ENCODE results near the gene PHB1. TPM values are rescaled to one million over a fixed set of nuclear protein-coding genes. Genes with fewer than 3 reads are reported as not detected.
A peak's percentile ranks its signal among the peaks of the same experiment; 100 is the strongest.
"Not testable (repeated sequence)": the region's sequence is repeated elsewhere in the genome, so short reads cannot be mapped to it uniquely, and the experiment has no call there.

Gene PHB1
- total RNA-seq, 1 experiment from 2014 or later, result 249 TPM

DNA sequence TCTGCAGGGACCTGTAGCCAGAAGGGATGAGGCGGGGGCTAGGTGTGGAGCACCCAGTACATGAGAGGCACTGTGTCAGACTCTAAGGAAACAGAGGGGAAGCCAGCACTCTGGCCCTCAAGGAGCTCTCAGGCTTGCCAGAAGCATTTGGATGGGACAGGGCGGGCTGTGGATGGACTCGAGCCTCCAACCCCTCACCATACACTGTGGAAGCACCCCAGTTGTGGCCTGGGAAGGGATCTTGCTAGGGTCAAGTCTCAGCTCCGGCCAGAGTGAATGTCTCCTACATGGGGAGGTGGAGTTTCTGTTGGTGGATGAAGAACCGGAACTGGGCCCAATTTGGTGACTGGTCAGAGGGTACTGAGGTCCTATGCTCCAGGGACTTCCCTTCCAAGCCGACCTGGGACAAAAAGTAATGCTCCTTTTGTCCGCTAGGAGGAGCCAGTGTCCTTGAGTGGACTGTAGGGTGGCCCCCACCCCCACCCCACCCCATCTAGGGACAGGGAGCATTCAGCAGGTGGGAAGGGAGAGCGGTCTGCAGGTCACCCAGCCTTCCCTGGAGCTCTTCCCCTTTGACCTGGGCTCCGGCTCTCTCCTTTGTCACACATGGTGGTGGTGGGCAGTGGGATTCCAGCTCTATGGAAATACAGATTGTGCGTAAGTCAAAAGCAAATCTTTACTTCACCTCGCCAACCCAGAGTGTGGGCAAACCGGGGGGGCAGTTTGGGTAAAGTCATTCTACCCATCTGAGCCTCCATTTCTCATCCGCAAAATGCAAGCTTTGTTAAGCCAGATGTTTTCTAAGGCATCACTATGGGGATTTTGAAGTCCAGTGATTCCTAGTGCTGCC, 20.4 kb upstream of the PHB1 start:
- Histone ChIP-seq H3K4me1 (peaks cover 26% of the 10 kb centered on the region), H3K27me3 (no peaks in the 10 kb centered on the region; the same call in 1 of the 2 replicates), H3K36me3 (no peaks in the 10 kb centered on the region), H3K27ac (no peak overlapping the region), H3K4me3 (no peak overlapping the region), H3K9me3 (replicated peaks) (no peaks in the 10 kb centered on the region)
- peak; percentile 68 to 91 for DNase-seq

DNA sequence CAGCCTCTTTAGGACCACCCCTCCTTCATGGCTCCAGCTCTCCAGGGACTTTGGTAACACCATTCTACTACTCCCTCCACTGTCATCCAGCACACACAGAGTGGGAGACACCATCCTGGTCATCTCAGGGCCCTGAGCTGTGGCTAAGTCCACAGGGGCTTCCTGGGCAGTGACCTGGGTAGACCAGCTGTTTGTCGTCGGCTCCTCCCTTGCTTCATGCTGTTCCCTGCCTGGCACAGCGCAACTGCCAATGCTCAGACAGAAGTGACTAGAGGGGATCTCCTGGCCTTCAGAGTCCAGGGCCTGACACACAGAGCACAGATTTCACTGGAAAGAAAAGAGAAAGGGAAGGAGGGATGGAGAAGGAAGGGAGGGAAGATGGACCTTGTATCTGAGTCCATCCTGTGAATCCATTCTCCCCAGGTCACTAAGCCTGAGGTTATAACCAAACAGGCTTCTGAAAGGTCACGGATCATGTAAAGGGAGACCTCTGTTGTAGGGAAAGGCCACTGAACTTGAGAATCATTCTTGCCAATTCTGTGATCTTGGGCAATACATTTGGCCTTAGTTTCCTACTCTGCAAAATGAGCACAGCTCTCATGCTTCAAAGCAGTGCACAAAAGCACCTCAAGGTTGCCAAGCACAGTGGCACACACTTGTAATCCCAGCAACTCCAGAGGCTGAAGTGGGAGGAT, 18.5 kb upstream of the PHB1 start:
- Histone ChIP-seq H3K9me3 (replicated peaks) (no peaks in the 10 kb centered on the region; the same call in 1 of the 2 replicates), H3K4me3 (no peak overlapping the region), H3K27ac (no peak overlapping the region), H3K4me1 (peaks cover 11% of the 10 kb centered on the region), H3K36me3 (no peaks in the 10 kb centered on the region), H3K27me3 (peaks cover 4% of the 10 kb centered on the region; the same call in 1 of the 2 replicates)
- no peak for DNase-seq

DNA sequence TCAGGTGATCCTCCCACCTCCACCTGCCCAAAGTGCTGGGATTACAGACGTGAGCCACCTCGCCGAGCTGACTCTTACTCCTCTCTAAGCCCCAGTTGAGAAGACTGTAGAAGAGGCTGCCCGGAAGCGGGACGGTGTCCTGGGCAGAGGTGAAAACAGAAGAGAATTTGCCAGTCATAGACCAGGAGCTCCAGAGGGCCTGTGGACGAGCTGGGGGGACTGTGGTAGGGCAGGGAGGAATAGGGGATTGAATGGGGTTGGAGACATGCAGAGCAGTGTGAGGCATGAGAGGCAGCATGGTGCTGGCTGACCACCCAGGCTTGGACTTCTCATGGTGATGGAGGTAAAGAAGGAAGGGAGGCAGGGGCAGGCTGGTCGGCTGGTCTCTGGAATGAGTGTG, 17.1 kb upstream of the PHB1 start:
- DNase-seq, result no peak
- Histone ChIP-seq H3K36me3 (no peaks in the 10 kb centered on the region), H3K4me1 (peaks cover 6% of the 10 kb centered on the region; the same call in 1 of the 2 replicates), H3K9me3 (replicated peaks) (no peaks in the 10 kb centered on the region; the same call in 1 of the 2 replicates), H3K27ac (no peak overlapping the region), H3K27me3 (peaks cover 4% of the 10 kb centered on the region; the same call in 1 of the 2 replicates), H3K4me3 (no peak overlapping the region)

DNA sequence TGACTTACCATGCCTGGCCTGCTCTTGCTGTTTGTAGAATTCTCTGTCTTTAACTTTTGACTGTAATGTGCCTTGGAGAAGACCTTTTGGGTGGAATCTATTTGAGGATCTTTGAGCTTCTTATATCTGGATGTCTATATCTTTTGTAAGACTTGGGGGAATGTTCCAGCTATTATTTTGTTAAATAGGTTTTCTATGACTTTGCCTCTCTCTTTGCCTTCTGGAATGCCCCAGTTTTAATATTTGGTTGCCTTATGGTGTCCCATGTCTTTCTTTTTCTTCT, 10.3 kb upstream of the PHB1 start:
- Histone ChIP-seq H3K36me3 (no peaks in the 10 kb centered on the region), H3K27ac (peak overlapping the region; percentile 3; the same call in 1 of the 2 replicates), H3K4me1 (no peaks in the 10 kb centered on the region; the same call in 1 of the 2 replicates), H3K4me3 (peak overlapping the region; percentile 48), H3K9me3 (replicated peaks) (peaks cover 11% of the 10 kb centered on the region), H3K27me3 (peaks cover 4% of the 10 kb centered on the region; the same call in 1 of the 2 replicates)
- DNase-seq, result no peak

DNA sequence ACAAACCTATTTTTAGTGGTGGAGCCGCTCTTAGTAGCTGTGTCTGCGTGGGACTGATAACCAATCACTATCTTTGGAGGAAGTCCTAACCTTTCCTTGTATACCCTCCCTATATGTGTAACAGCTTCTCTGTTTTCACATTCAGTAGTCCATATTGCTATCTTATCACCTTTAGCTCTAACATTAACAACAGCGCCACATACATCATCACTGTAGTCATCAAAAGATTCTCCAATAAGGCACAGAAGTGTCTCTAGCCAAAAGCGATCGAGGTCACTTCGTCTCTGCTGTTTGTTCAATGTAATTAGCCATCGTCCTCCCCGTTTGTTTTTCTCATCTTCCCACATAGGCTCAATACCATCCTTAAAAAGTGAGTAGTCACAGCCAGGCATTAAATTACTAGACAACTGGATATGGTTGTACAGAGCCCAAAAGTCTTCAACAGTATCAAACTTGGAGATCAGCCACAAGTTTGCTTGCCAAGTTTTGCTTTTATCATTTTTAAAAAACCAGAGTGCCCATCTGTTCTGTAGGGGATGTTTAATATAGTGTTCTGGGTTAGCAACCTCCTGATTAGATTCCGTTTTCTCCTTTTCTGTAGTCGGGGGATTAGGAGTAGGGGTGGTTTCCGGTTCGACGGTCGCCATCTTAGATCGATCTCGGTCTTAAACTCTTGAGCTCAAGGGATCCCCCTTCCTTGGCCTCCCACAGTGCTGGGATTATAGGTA, 9.8 kb upstream of the PHB1 start:
- H3K4me1 ChIP-seq, H3K27me3 ChIP-seq, H3K36me3 ChIP-seq: not testable (repeated sequence)
- Histone ChIP-seq H3K4me3 (peak overlapping the region; percentile 48), H3K9me3 (replicated peaks) (peaks cover 11% of the 10 kb centered on the region), H3K27ac (peak overlapping the region; percentile 3; the same call in 1 of the 2 replicates)
- peak; percentile 49 to 63 for DNase-seq

DNA sequence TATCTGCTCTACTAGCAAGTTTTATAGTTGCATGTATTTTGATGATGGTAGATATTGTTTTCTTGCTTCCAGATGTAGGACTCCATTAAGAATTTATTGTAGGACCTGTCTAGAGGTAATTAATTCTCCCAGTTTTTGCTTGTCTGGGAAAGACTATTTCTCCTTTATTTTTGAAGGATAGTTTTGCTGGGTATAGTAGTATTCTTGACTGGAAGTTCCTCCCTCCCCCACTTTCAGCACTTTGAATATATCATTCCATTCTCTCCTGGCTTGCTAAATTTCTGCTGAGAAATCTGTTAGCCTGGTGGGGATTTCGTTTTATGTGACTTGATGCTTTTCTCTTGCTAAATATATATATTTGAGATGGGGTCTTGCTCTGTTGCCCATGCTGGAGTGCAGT, 8.0 kb upstream of the PHB1 start:
- Histone ChIP-seq H3K4me1 (no peaks in the 10 kb centered on the region; the same call in 1 of the 2 replicates), H3K9me3 (replicated peaks) (peaks cover 11% of the 10 kb centered on the region), H3K27ac (no peak overlapping the region), H3K27me3 (no peaks in the 10 kb centered on the region), H3K36me3 (no peaks in the 10 kb centered on the region), H3K4me3 (no peak overlapping the region)
- DNase-seq, result no peak

DNA sequence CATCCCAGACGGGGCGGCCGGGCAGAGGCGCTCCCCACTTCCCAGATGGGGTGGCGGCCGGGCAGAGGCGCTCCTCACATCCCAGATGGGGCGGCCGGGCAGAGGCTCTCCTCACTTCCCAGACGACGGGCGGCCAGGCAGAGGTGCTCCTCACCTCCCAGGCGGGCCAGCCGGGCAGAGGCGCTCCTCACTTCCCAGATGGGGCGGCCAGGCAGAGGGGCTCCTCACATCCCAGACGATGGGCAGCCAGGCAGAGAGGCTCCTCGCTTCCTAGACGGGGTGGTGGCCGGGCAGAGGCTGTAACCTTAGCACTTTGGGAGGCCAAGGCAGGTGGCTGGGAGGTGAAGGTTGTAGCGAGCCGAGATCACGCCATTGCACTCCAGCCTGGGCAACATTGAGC, 5.1 kb upstream of the PHB1 start:
- not testable (repeated sequence) for H3K36me3 ChIP-seq, H3K4me3 ChIP-seq, H3K27me3 ChIP-seq, DNase-seq, H3K4me1 ChIP-seq, H3K27ac ChIP-seq
- peaks cover 11% of the 10 kb centered on the region for H3K9me3 ChIP-seq (replicated peaks)

DNA sequence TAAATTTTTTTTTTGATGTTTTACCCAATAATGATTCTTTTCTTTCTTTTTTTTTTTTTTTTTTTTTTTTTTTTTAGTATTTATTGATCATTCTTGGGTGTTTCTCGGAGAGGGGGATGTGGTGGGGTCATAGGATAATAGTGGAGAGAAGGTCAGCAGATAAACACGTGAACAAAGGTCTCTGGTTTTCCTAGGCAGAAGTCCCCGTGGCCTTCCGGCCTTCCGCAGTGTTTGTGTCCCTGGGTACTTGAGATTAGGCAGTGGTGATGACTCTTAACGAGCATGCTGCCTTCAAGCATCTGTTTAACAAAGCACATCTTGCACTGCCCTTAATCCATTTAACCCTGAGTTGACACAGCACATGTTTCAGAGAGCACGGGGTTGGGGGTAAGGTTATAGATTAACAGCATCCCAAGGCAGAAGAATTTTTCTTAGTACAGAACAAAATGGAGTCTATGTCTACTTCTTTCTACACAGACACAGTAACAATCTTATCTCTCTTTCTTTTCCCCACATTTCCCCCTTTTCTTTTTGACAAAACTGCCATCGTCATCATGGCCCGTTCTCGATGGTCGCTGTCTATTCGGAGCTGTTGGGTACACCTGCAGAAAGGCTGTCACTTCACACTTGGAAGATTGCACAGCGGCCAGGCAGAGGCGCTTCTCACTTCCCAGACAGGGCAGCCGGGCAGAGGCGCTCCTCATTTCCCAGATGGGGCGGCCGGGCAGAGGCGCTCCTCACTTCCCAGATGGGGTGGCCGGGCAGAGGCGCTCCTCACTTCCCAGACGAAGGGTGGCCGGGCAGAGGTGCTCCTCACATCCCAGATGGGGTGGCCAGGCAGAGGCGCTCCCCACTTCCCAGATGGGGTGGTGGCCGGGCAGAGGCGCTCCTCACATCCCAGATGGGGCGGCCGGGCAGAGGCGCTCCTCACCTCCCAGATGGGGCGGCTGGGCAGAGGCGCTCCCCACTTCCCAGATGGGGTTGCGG, 4.4 kb upstream of the PHB1 start:
- not testable (repeated sequence) for DNase-seq

DNA sequence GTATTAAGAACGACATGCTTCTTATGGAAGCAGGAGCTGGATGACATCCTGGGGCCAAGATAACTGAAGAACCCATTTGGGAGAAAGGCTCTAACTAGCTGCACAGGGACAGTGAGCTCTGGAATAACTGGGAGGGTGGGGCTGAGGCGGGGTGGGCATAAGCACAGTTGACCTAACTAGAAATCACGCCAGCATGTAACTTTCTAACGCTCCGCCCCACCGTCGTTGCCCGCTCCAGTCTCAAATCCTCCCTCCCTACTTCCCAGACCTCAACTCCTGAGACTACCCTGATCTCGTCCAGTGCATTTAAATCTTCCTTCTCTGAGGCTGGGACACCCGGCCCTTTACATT, 436 bp downstream of the PHB1 start:
- no peak for DNase-seq
- peak overlapping the region; percentile 26; the same call in 1 of the 2 replicates for H3K27ac ChIP-seq
- peak overlapping the region; percentile 77 for H3K4me3 ChIP-seq

More for the DNA sequence above, 4.4 kb upstream of the PHB1 start:
- H3K4me3 ChIP-seq, H3K27ac ChIP-seq, H3K36me3 ChIP-seq, H3K4me1 ChIP-seq, H3K27me3 ChIP-seq: not testable (repeated sequence)
- peaks cover 11% of the 10 kb centered on the region for H3K9me3 ChIP-seq (replicated peaks)

DNA sequence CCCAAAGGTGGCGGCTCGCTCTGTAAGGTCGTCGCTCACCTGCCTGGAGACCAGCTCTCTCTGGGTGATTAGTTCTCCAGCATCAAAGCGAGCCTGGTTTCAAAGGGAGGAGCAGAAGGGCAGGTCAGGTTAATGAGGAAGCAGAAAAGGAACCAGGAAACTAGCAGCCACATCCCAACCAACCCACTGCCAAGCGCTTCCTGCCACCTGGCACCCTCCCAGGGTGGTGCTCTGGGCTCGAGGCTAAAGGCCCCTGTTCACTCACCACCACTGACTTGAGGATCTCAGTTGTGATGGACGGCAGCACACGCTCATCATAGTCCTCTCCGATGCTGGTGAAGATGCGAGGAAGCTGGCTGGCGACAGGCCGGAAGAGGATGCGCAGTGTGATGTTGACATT, 5.6 kb downstream of the PHB1 start:
- no peak overlapping the region for H3K4me3 ChIP-seq
- H3K9me3 ChIP-seq (replicated peaks), result no peaks in the 10 kb centered on the region
- peaks cover 12% of the 10 kb centered on the region for H3K4me1 ChIP-seq
- no peaks in the 10 kb centered on the region for H3K27me3 ChIP-seq
- H3K27ac ChIP-seq, result no peak overlapping the region
- peaks cover 68% of the 10 kb centered on the region for H3K36me3 ChIP-seq
- no peak for DNase-seq

More for the DNA sequence above, 436 bp downstream of the PHB1 start:
- Histone ChIP-seq H3K4me1 (peaks cover 4% of the 10 kb centered on the region; the same call in 1 of the 2 replicates), H3K27me3 (no peaks in the 10 kb centered on the region), H3K9me3 (replicated peaks) (no peaks in the 10 kb centered on the region), H3K36me3 (peaks cover 27% of the 10 kb centered on the region)

DNA sequence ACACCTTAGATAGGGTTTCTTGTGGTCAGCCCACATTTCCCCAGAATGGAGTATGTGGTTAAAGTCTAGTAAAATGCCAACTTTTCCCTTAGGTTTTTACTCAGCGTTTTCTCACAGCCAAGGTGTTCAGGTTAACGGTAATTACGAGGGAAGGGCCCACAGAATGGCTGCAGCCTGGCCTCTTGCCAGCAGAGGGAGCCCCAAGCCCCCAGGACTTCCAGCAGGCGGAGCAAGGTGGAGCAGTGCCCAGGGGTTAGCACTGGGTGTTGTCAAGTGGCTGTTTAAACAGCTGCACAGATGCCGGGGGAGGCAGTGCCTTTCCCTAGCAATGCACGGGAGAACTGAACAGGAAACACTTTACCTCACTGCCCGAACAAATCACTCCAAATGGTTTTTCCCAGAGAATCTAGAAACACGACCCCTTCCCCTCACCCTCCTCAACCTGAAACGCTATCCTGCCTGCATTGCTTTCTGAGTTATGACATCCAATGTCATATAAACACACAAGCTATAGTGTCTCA, 6.6 kb downstream of the PHB1 start:
- Histone ChIP-seq H3K4me1 (peaks cover 10% of the 10 kb centered on the region), H3K36me3 (peaks cover 68% of the 10 kb centered on the region), H3K27ac (no peak overlapping the region), H3K4me3 (no peak overlapping the region), H3K27me3 (no peaks in the 10 kb centered on the region), H3K9me3 (replicated peaks) (no peaks in the 10 kb centered on the region)
- peak; percentile 93 to 95 for DNase-seq

DNA sequence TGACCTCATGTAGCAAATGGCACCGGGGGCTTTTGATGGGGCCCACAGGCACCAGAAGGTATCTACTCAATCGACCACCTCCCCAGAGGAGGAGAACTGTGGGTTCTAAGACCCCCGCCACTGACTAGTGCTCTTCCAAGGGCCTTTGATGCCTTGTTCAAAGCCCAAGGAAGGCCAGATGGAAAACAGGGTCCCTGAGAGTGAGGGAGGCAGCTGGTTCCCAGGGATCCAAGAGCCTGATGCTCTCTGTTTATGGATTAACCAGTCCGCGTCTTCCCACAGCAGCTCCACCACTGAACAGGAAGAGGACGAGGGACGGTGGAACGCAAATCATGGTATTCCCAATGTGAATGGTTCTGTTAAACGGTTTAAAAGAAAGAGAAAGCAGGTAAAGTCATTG, 7.6 kb downstream of the PHB1 start:
- Histone ChIP-seq H3K27me3 (no peaks in the 10 kb centered on the region), H3K4me1 (peaks cover 17% of the 10 kb centered on the region), H3K9me3 (replicated peaks) (no peaks in the 10 kb centered on the region), H3K4me3 (no peak overlapping the region), H3K36me3 (peaks cover 58% of the 10 kb centered on the region), H3K27ac (no peak overlapping the region)
- DNase-seq, result no peak

DNA sequence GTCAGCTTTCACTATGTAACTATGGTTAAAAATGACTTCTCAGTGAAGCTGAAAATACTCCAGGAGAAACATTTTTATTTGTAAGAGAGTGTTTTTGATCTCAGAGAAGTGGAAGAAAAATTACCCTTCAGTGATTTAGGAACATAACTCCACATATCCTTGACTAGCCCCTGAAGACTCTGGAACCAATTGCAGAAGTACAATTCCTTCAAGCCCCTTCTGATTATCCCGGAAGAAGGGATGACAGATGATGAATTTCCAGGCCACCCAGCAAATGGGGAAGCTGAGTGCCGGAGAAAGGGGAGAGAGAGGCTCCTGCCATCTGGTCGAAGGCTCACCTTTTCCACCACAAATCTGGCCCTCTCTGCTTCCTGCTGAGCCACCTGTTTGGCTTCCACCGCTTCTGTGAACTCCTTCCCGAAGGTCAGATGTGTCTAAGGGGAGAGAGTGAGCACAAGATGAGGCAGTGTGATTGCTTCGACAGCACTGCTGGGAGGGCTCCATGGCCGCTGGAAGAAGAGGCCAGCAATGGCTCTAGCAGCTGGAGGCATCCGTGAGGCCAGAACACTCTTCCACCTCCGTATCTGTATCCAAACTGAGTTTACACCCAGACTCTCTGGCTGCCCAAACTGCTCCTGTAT, 8.1 kb downstream of the PHB1 start:
- no peaks in the 10 kb centered on the region for H3K27me3 ChIP-seq
- H3K27ac ChIP-seq, result no peak overlapping the region
- H3K9me3 ChIP-seq (replicated peaks), result no peaks in the 10 kb centered on the region
- peaks cover 18% of the 10 kb centered on the region for H3K4me1 ChIP-seq
- H3K36me3 ChIP-seq, result peaks cover 53% of the 10 kb centered on the region
- no peak overlapping the region for H3K4me3 ChIP-seq
- DNase-seq, result no peak
